HK-2 (cell line): Measurements from ENCODE around the gene CD276.
"Not testable (repeated sequence)": the region's sequence is repeated elsewhere in the genome, so short reads cannot be mapped to it uniquely, and the experiment has no call there.

ENCODE experiments used
- DNase-seq: peaks from one replicate; pipeline ENCODE4 v3.0.0-alpha.2; 2018; ENCODE audit not compliant: unreplicated experiment

The CD276 gene

GRCh38 chr15:73710321-73710720, 26.1 kb downstream of the CD276 start:
- DNase-seq: no peak

GRCh38 chr15:73711526-73711925, 27.3 kb downstream of the CD276 start:
- no peak for DNase-seq

GRCh38 chr15:73712107-73712506, 27.9 kb downstream of the CD276 start:
- DNase-seq: no peak

GRCh38 chr15:73714695-73715301, 30.6 kb downstream of the CD276 start:
- DNase-seq: no peak

- DNase-seq: no peak
Measured at GRCh38 chr15:73715417-73715816, 31.2 kb downstream of the CD276 start.

- DNase-seq: no peak
Measured at GRCh38 chr15:73716417-73716816, 32.2 kb downstream of the CD276 start.

GRCh38 chr15:73717206-73717605, 33.0 kb downstream of the CD276 start:
- DNase-seq: no peak

- no peak for DNase-seq
Measured at GRCh38 chr15:73717802-73718201, 33.6 kb downstream of the CD276 start.

GRCh38 chr15:73718694-73719093, 34.5 kb downstream of the CD276 start:
- DNase-seq: no peak

GRCh38 chr15:73722425-73722824, 38.2 kb downstream of the CD276 start:
- DNase-seq: no peak

GRCh38 chr15:73723191-73723590, 39.0 kb downstream of the CD276 start:
- DNase-seq: no peak

- DNase-seq: no peak
Measured at GRCh38 chr15:73724212-73724611, 40.0 kb downstream of the CD276 start.

GRCh38 chr15:73727330-73727976, 43.3 kb downstream of the CD276 start:
- peak; percentile 38 for DNase-seq

- not testable (repeated sequence) for DNase-seq
Measured at GRCh38 chr15:73732051-73732450, 47.9 kb downstream of the CD276 start.

GRCh38 chr15:73732930-73733329, 48.7 kb downstream of the CD276 start:
- DNase-seq: no peak

GRCh38 chr15:73737535-73737934, 53.4 kb downstream of the CD276 start:
- DNase-seq: no peak

- DNase-seq: no peak
Measured at GRCh38 chr15:73740152-73741048, 56.2 kb downstream of the CD276 start.

- no peak for DNase-seq
Measured at GRCh38 chr15:73741321-73741836, 57.2 kb downstream of the CD276 start.

- DNase-seq: no peak
Measured at GRCh38 chr15:73744293-73744692, 60.1 kb downstream of the CD276 start.

GRCh38 chr15:73745073-73745472, 60.9 kb downstream of the CD276 start:
- no peak for DNase-seq

GRCh38 chr15:73746261-73746660, 62.1 kb downstream of the CD276 start:
- DNase-seq: no peak

- no peak for DNase-seq
Measured at GRCh38 chr15:73746883-73747282, 62.7 kb downstream of the CD276 start.
